Activated CD4-positive, alpha-beta T cell treated with anti-CD3 and anti-CD28 coated beads, Interleukin-2, amount 50 U/mL, for 4 hours (primary cell): Measurements from ENCODE around the gene COQ8B.
"Not testable (repeated sequence)": the region's sequence is repeated elsewhere in the genome, so short reads cannot be mapped to it uniquely, and the experiment has no call there.

Experiments used
- DNase-seq, 2 experiments: peaks; one replicate each; pipeline ENCODE4 v3.0.0-alpha.2; 2020

The COQ8B gene

GRCh38 chr19:40716482-40717324, at the start of gene COQ8B, which contains the start of gene ITPKC:
COQ8B (minus strand) TSS chr19:40716886; CDS start chr19:40714632, 2,254 bp downstream.
ITPKC (plus strand) TSS chr19:40717112; CDS start chr19:40717136, 24 bp downstream.
- DNase-seq: peak; percentile 100

GRCh38 chr19:40766385-40766784, 49.7 kb upstream of the COQ8B start:
- DNase-seq: not testable (repeated sequence)

GRCh38 chr19:40763963-40764362, 47.3 kb upstream of the COQ8B start:
- DNase-seq: no peak

- no peak for DNase-seq
Observed at GRCh38 chr19:40763526-40763925, 46.8 kb upstream of the COQ8B start.

- no peak for DNase-seq
Observed at GRCh38 chr19:40762754-40763470, 46.2 kb upstream of the COQ8B start.

GRCh38 chr19:40759352-40759751, 42.7 kb upstream of the COQ8B start:
- DNase-seq: no peak

- DNase-seq: no peak
Observed at GRCh38 chr19:40758491-40758890, 41.8 kb upstream of the COQ8B start.

GRCh38 chr19:40756502-40757110, 39.9 kb upstream of the COQ8B start:
- DNase-seq: peak; percentile 20 to 44

GRCh38 chr19:40755791-40756190, 39.1 kb upstream of the COQ8B start:
- DNase-seq: no peak

- no peak for DNase-seq
Observed at GRCh38 chr19:40755248-40755624, 38.5 kb upstream of the COQ8B start.

- DNase-seq: peak; percentile 57 to 59
Observed at GRCh38 chr19:40754611-40755247, 38.0 kb upstream of the COQ8B start.

GRCh38 chr19:40752257-40752781, 35.6 kb upstream of the COQ8B start:
- DNase-seq: no peak

GRCh38 chr19:40750874-40751537, 34.3 kb upstream of the COQ8B start, which contains the start of gene SNRPA:
SNRPA (plus strand) TSS chr19:40751203; CDS start chr19:40751409, 206 bp downstream.
- DNase-seq: peak; percentile 95

GRCh38 chr19:40750058-40750873, 33.6 kb upstream of the COQ8B start, which contains the start of gene ACTMAP:
ACTMAP (minus strand) TSS chr19:40750477; CDS start chr19:40749803, 674 bp downstream.
- peak; percentile 99 for DNase-seq

- DNase-seq: no peak
Observed at GRCh38 chr19:40747536-40747935, 30.9 kb upstream of the COQ8B start.

- no peak for DNase-seq
Observed at GRCh38 chr19:40745402-40745780, 28.7 kb upstream of the COQ8B start.

- DNase-seq: peak in 1 of 2 experiments; percentile 13
Observed at GRCh38 chr19:40744554-40745401, 28.1 kb upstream of the COQ8B start.

GRCh38 chr19:40743926-40744325, 27.2 kb upstream of the COQ8B start:
- no peak for DNase-seq

- DNase-seq: no peak
Observed at GRCh38 chr19:40742886-40743285, 26.2 kb upstream of the COQ8B start.

- no peak for DNase-seq
Observed at GRCh38 chr19:40742477-40742876, 25.8 kb upstream of the COQ8B start.
